ENCODE results near the gene DCLRE1B.

DCLRE1B gene

GRCh38 chr1:113905435-113905861, 322 bp downstream of the DCLRE1B start:
- no peak for TF ChIP-seq CTCF (IDR thresholded peaks at IDR 0.05; ENCODE audit: low read depth, low read length, missing control alignments)
- DNase-seq (ENCODE audit: extremely low read depth, low read depth): no peak
- peak overlapping the region; percentile 95 for H3K4me3 ChIP-seq (replicated peaks; ENCODE audit: low read depth, low read length)

- TF ChIP-seq CTCF (IDR thresholded peaks at IDR 0.05; ENCODE audit: low read depth, low read length, missing control alignments): no peak
- no peak overlapping the region for H3K4me3 ChIP-seq (replicated peaks; ENCODE audit: low read depth, low read length)
- no peak for DNase-seq (ENCODE audit: extremely low read depth, low read depth)
Measured at GRCh38 chr1:113912594-113913311, 7.6 kb downstream of the DCLRE1B start.

- DNase-seq (ENCODE audit: extremely low read depth, low read depth): no peak
- H3K4me3 ChIP-seq (replicated peaks; ENCODE audit: low read depth, low read length): no peak overlapping the region
- no peak for TF ChIP-seq CTCF (IDR thresholded peaks at IDR 0.05; ENCODE audit: low read depth, low read length, missing control alignments)
Measured at GRCh38 chr1:113913312-113913668, 8.2 kb downstream of the DCLRE1B start.

GRCh38 chr1:113913887-113914664, 8.9 kb downstream of the DCLRE1B start:
- DNase-seq (ENCODE audit: extremely low read depth, low read depth): no peak
- H3K4me3 ChIP-seq (replicated peaks; ENCODE audit: low read depth, low read length): no peak overlapping the region

GRCh38 chr1:113916974-113917373, 11.8 kb downstream of the DCLRE1B start:
- TF ChIP-seq CTCF (IDR thresholded peaks at IDR 0.05; ENCODE audit: low read depth, low read length, missing control alignments): no peak
- H3K4me3 ChIP-seq (replicated peaks; ENCODE audit: low read depth, low read length): no peak overlapping the region
- DNase-seq (ENCODE audit: extremely low read depth, low read depth): no peak

More at GRCh38 chr1:113913887-113914664, 8.9 kb downstream of the DCLRE1B start:
- TF ChIP-seq CTCF (IDR thresholded peaks at IDR 0.05; ENCODE audit: low read depth, low read length, missing control alignments): no peak

GRCh38 chr1:113917400-113918082, 12.4 kb downstream of the DCLRE1B start:
- H3K4me3 ChIP-seq (replicated peaks; ENCODE audit: low read depth, low read length): no peak overlapping the region
- TF ChIP-seq CTCF (IDR thresholded peaks at IDR 0.05; ENCODE audit: low read depth, low read length, missing control alignments): no peak
- no peak for DNase-seq (ENCODE audit: extremely low read depth, low read depth)
